HEK293T (cell line): ENCODE measurements around the gene PRRC1.

Experiments used
- BHLHE40 ChIP-seq: fragments of 450-650 bp; IDR thresholded peaks from 2 replicates; pipeline ENCODE4 v1.6.1; 2016; ENCODE audit warnings: mild to moderate bottlenecking, moderate library complexity, borderline replicate concordance
- ELF4 ChIP-seq: fragments of 450-650 bp; IDR thresholded peaks from 2 replicates; pipeline ENCODE4 v1.6.1; 2017; ENCODE audit warnings: antibody characterized with exemption
- L3MBTL2 ChIP-seq: fragments of 450-650 bp; conservative IDR thresholded peaks from 2 replicates; pipeline ENCODE4 v1.6.1; 2016; ENCODE audit warnings: mild to moderate bottlenecking
- SP1 ChIP-seq: fragments of 450-650 bp; IDR thresholded peaks from 2 replicates; pipeline ENCODE4 v1.6.1; 2017

GRCh38 chr5:127517110-127517479 is 345 bp upstream of the PRRC1 start:
- TF ChIP-seq SP1 (no peak), BHLHE40 (no peak), L3MBTL2 (no peak; the same call in 1 of the 2 replicates), ELF4 (no peak)
